ENCODE data around the gene UBTF. TPM values are rescaled to one million over a fixed set of nuclear protein-coding genes. Genes with fewer than 3 reads are reported as not detected.
A peak's percentile ranks its signal among the peaks of the same experiment; 100 is the strongest.

The UBTF gene
- total RNA-seq, 2 experiments from 2014 or later = 148 to 158 TPM

- POLR2A ChIA-PET = interaction anchor here (1.0 to 8.5 kb wide), 8 partner anchors 9 to 129 kb away, joined by 5 to 181 read pairs (median 8); partner anchors contain the start of genes HDAC5, SLC25A39, TMUB2 and UBTF
- H3K36me3 Mint-ChIP-seq (ENCODE audit: low read depth) = peaks cover 55% of the 10 kb centered on the region
- CTCF ChIA-PET = interaction anchor here (0.9 to 4.0 kb wide), 5 partner anchors 9 to 23 kb away, joined by 3 to 20 read pairs (median 4); no protein-coding TSS in a partner anchor
- peak overlapping the region; percentile 90 for H3K4me3 Mint-ChIP-seq
- peak overlapping the region; percentile 83 to 87 for H3K27ac ChIP-seq (ENCODE audit: low read depth in 1 of 2, low read length in 2 of 2)
- no peaks in the 10 kb centered on the region for H3K27me3 Mint-ChIP-seq
- H3K9me3 Mint-ChIP-seq = no peaks in the 10 kb centered on the region
- peak in 12 of 14 experiments; percentile 35 to 87 (median 55) for DNase-seq
- no peaks in the 10 kb centered on the region for H3K9me3 ChIP-seq (ENCODE audit: control insufficient read depth in 1 of 2, insufficient read depth in 1 of 2, low read length in 2 of 2)
- peaks cover 30% of the 10 kb centered on the region for H3K4me1 ChIP-seq (ENCODE audit: insufficient read depth, low read length)
- no peaks in the 10 kb centered on the region for H3K27me3 ChIP-seq (ENCODE audit: control insufficient read depth in 1 of 2, insufficient read depth in 2 of 2, low read length in 2 of 2)
- peak overlapping the region; percentile 93 for H3K27ac Mint-ChIP-seq
- peak overlapping the region; percentile 94 for H3K4me3 ChIP-seq (ENCODE audit: low read length)
- intact Hi-C loops (cut with DNase I, micrococcal nuclease) = loop anchor here (1.0 to 2.0 kb wide), 3 partner anchors 10 to 21 kb away; partner anchors contain the start of genes TMUB2 (in 1 of the 2) and UBTF (in 1 of the 2)
- ATAC-seq (ENCODE audit: poor library complexity) = peak; percentile 32
- H3K36me3 ChIP-seq (ENCODE audit: insufficient read depth, low read length) = peaks cover 41% of the 10 kb centered on the region
- peaks cover 36% of the 10 kb centered on the region for H3K4me1 Mint-ChIP-seq (ENCODE audit: low read depth)
- no peak for TF ChIP-seq CTCF (IDR thresholded peaks at IDR 0.05)
Observed at GRCh38 chr17:44197980-44198720, 21.3 kb downstream of the UBTF start.

GRCh38 chr17:44197107-44197506 lies 22.4 kb downstream of the UBTF start:
- no peak for TF ChIP-seq CTCF (IDR thresholded peaks at IDR 0.05)
- ChIA-PET CTCF (interaction anchor here (1.0 kb wide), 1 partner anchor 13 kb away, joined by 3 read pairs; no protein-coding TSS in a partner anchor), POLR2A (interaction anchor here (1.0 to 8.5 kb wide), 4 partner anchors 11 to 128 kb away, joined by 6 to 181 read pairs (median 60); partner anchors contain the start of genes SLC25A39, TMUB2 and UBTF)
- no peaks in the 10 kb centered on the region for H3K9me3 Mint-ChIP-seq
- H3K9me3 ChIP-seq (ENCODE audit: control insufficient read depth in 1 of 2, insufficient read depth in 1 of 2, low read length in 2 of 2) = no peaks in the 10 kb centered on the region
- peaks cover 49% of the 10 kb centered on the region for H3K36me3 ChIP-seq (ENCODE audit: insufficient read depth, low read length)
- DNase-seq (no peak), ATAC-seq (ENCODE audit: poor library complexity) (no peak)
- peaks cover 64% of the 10 kb centered on the region for H3K36me3 Mint-ChIP-seq (ENCODE audit: low read depth)
- no peaks in the 10 kb centered on the region for H3K27me3 Mint-ChIP-seq
- no peak overlapping the region for H3K4me3 Mint-ChIP-seq
- no peaks in the 10 kb centered on the region for H3K27me3 ChIP-seq (ENCODE audit: control insufficient read depth in 1 of 2, insufficient read depth in 2 of 2, low read length in 2 of 2)
- H3K4me1 Mint-ChIP-seq (ENCODE audit: low read depth) = peaks cover 27% of the 10 kb centered on the region
- peak overlapping the region; percentile 93 for H3K27ac Mint-ChIP-seq
- H3K4me3 ChIP-seq (ENCODE audit: low read length) = no peak overlapping the region
- H3K4me1 ChIP-seq (ENCODE audit: insufficient read depth, low read length) = peaks cover 28% of the 10 kb centered on the region
- intact Hi-C loops (cut with DNase I, micrococcal nuclease) = no loop called here
- H3K27ac ChIP-seq (ENCODE audit: low read depth in 1 of 2, low read length in 2 of 2) = no peak overlapping the region

- CTCF ChIA-PET = no interaction called here
Observed at GRCh38 chr17:44193326-44194084, 26.0 kb downstream of the UBTF start.

More at GRCh38 chr17:44193326-44194084, 26.0 kb downstream of the UBTF start:
- ATAC-seq (ENCODE audit: poor library complexity) = no peak
- DNase-seq = no peak
- H3K27me3 Mint-ChIP-seq = no peaks in the 10 kb centered on the region
- Histone ChIP-seq H3K36me3 (ENCODE audit: insufficient read depth, low read length) (peaks cover 71% of the 10 kb centered on the region), H3K9me3 (ENCODE audit: control insufficient read depth in 1 of 2, insufficient read depth in 1 of 2, low read length in 2 of 2) (no peaks in the 10 kb centered on the region), H3K27ac (ENCODE audit: low read depth in 1 of 2, low read length in 2 of 2) (no peak overlapping the region), H3K4me1 (ENCODE audit: insufficient read depth, low read length) (peaks cover 26% of the 10 kb centered on the region), H3K4me3 (ENCODE audit: low read length) (no peak overlapping the region), H3K27me3 (ENCODE audit: control insufficient read depth in 1 of 2, insufficient read depth in 2 of 2, low read length in 2 of 2) (no peaks in the 10 kb centered on the region)
- H3K36me3 Mint-ChIP-seq (ENCODE audit: low read depth) = peaks cover 78% of the 10 kb centered on the region
- POLR2A ChIA-PET = interaction anchor here (1.0 kb wide), 1 partner anchor 26 kb away, joined by 3 read pairs; no protein-coding TSS in a partner anchor
- H3K4me3 Mint-ChIP-seq = peak overlapping the region; percentile 34
- intact Hi-C loops (cut with DNase I, micrococcal nuclease) = no loop called here
- no peak overlapping the region for H3K27ac Mint-ChIP-seq
- H3K4me1 Mint-ChIP-seq (ENCODE audit: low read depth) = peaks cover 26% of the 10 kb centered on the region
- H3K9me3 Mint-ChIP-seq = no peaks in the 10 kb centered on the region
- no peak for TF ChIP-seq CTCF (IDR thresholded peaks at IDR 0.05)

All from CD4-positive, alpha-beta T cell (primary cell).